ENCODE data around the gene MST1R. TPM values are rescaled to one million over a fixed set of nuclear protein-coding genes. Genes with fewer than 3 reads are reported as not detected.

Gene MST1R
- total RNA-seq, 1 donor from 2014 or later, result 1.1 TPM

- Mint-ChIP-seq H3K4me1 (ENCODE audit: unreplicated experiment) (peaks cover 20% of the 10 kb centered on the region), H3K27me3 (ENCODE audit: unreplicated experiment) (no peaks in the 10 kb centered on the region), H3K27ac (ENCODE audit: unreplicated experiment) (peak within 1 kb of the TSS; percentile 81), H3K4me3 (ENCODE audit: unreplicated experiment) (peak within 1 kb of the TSS; percentile 88), H3K9me3 (ENCODE audit: unreplicated experiment) (no peaks in the 10 kb centered on the region), H3K36me3 (ENCODE audit: unreplicated experiment) (no peaks in the 10 kb centered on the region)
- TF ChIP-seq CTCF (IDR thresholded peaks at IDR 0.05), result peak; percentile 57
- peak; percentile 97 for DNase-seq (ENCODE audit: extremely low spot score, unreplicated experiment)
Measured at GRCh38 chr3:49929291-49930167, 25.9 kb upstream of the MST1R start, which contains the start of gene MON1A. TSS of gene MON1A (minus strand) at chr3:49929811. CDS start at chr3:49913346, 16,465 bp downstream.

DNA sequence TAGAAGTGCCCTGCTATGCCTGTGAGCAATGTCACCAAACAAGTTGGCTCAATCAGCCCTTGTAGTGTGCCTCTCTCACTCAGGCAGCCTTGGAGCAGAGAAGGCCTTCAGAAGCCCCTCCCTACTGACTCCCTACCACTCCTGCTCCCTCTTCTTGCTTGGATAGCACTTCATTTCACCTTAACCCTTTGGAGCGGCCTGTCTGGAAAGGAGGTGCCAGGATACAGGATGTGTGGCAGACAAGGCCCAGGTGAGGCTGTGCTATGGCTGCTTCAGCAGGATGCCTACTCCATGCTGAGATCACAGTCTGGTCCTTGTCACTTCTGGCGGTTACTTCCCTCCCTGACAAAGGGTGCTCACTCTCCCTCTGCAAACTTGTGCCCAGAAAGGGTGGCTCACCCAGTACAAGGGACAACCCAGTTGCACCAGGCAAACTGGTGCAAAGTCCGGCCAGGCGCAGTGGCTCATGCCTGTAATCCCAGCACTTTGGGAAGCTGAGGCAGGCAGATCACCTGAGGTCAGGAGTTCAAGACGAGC is 24.9 kb upstream of the MST1R start:
- TF ChIP-seq CTCF (IDR thresholded peaks at IDR 0.05), result no peak
- DNase-seq (ENCODE audit: extremely low spot score, unreplicated experiment), result no peak
- Mint-ChIP-seq H3K27ac (ENCODE audit: unreplicated experiment) (peak overlapping the region; percentile 81), H3K4me1 (ENCODE audit: unreplicated experiment) (peaks cover 22% of the 10 kb centered on the region), H3K36me3 (ENCODE audit: unreplicated experiment) (no peaks in the 10 kb centered on the region), H3K27me3 (ENCODE audit: unreplicated experiment) (no peaks in the 10 kb centered on the region), H3K9me3 (ENCODE audit: unreplicated experiment) (no peaks in the 10 kb centered on the region), H3K4me3 (ENCODE audit: unreplicated experiment) (peak overlapping the region; percentile 88)

- H3K4me1 Mint-ChIP-seq (ENCODE audit: unreplicated experiment), result peaks cover 22% of the 10 kb centered on the region
- no peak for TF ChIP-seq CTCF (IDR thresholded peaks at IDR 0.05)
- H3K36me3 Mint-ChIP-seq (ENCODE audit: unreplicated experiment), result no peaks in the 10 kb centered on the region
- H3K27me3 Mint-ChIP-seq (ENCODE audit: unreplicated experiment), result no peaks in the 10 kb centered on the region
- H3K27ac Mint-ChIP-seq (ENCODE audit: unreplicated experiment), result no peak overlapping the region
- H3K4me3 Mint-ChIP-seq (ENCODE audit: unreplicated experiment), result no peak overlapping the region
- DNase-seq (ENCODE audit: extremely low spot score, unreplicated experiment), result no peak
- no peaks in the 10 kb centered on the region for H3K9me3 Mint-ChIP-seq (ENCODE audit: unreplicated experiment)
Measured at GRCh38 chr3:49927798-49928197, 24.1 kb upstream of the MST1R start.

DNA sequence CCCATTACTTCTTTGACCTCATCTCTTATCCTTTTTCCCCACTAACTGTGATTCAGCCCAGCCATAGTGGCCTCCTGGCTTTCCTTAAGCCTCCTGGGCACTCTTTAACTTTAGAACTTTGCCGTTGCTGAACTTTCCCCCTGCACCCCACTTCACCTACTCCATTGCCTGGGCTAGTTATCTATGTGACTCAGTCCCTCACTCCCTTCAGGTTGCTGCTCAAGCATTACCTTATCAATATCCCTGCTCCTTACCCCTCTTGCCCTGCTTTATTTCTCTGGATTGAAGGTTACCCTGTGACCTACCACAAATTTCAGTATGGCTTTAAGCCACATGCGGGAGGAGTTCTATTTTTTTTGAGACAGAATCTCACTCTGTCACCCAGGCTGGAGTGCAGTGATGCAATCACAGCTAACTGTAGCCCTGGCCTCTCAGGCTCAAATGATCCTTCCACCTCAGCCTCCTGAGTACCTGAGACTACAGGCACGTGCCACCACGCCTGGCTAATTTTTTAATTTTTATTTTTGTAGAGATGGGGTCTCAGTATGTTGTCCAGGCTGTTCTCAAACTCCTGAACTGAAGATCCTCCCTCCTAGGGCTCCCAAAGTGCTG is 22.6 kb upstream of the MST1R start:
- no peak for TF ChIP-seq CTCF (IDR thresholded peaks at IDR 0.05)
- no peak for DNase-seq (ENCODE audit: extremely low spot score, unreplicated experiment)
- Mint-ChIP-seq H3K27me3 (ENCODE audit: unreplicated experiment) (no peaks in the 10 kb centered on the region), H3K36me3 (ENCODE audit: unreplicated experiment) (no peaks in the 10 kb centered on the region), H3K4me3 (ENCODE audit: unreplicated experiment) (no peak overlapping the region), H3K27ac (ENCODE audit: unreplicated experiment) (no peak overlapping the region), H3K9me3 (ENCODE audit: unreplicated experiment) (no peaks in the 10 kb centered on the region), H3K4me1 (ENCODE audit: unreplicated experiment) (peaks cover 22% of the 10 kb centered on the region)

- Mint-ChIP-seq H3K27ac (ENCODE audit: unreplicated experiment) (no peak overlapping the region), H3K4me1 (ENCODE audit: unreplicated experiment) (peaks cover 22% of the 10 kb centered on the region), H3K9me3 (ENCODE audit: unreplicated experiment) (no peaks in the 10 kb centered on the region), H3K4me3 (ENCODE audit: unreplicated experiment) (no peak overlapping the region), H3K36me3 (ENCODE audit: unreplicated experiment) (no peaks in the 10 kb centered on the region), H3K27me3 (ENCODE audit: unreplicated experiment) (no peaks in the 10 kb centered on the region)
- no peak for TF ChIP-seq CTCF (IDR thresholded peaks at IDR 0.05)
- DNase-seq (ENCODE audit: extremely low spot score, unreplicated experiment), result no peak
Measured at GRCh38 chr3:49925485-49925884, 21.8 kb upstream of the MST1R start.

All from osteocyte (in vitro differentiated cells).